ENCODE results near the gene NEK7.

Gene NEK7

GRCh38 chr1:198370996-198371395 lies 214.2 kb downstream of the NEK7 start:
- no peak overlapping the region for H3K4me3 ChIP-seq (ENCODE audit: low read length)
- TF ChIP-seq CTCF (conservative IDR thresholded peaks at IDR 0.05; ENCODE audit: low read depth, low read length): no peak
- no peak for DNase-seq (ENCODE audit: low read depth)
